HG03571 (cell line): ENCODE results near the gene TPCN1.

Source experiments
- ATAC-seq: cut with Tn5 transposase; IDR thresholded peaks from one replicate; pipeline ENCODE4 v1.9.1; 2021; ENCODE audit not compliant: unreplicated experiment

TPCN1 gene

GRCh38 chr12:113222730-113223531 is 1.7 kb downstream of the TPCN1 start:
- no peak for ATAC-seq

- no peak for ATAC-seq
Observed at GRCh38 chr12:113224955-113225354, 3.7 kb downstream of the TPCN1 start.

- ATAC-seq, result no peak
Observed at GRCh38 chr12:113226696-113227568, 5.7 kb downstream of the TPCN1 start.

GRCh38 chr12:113227686-113228391 is 6.6 kb downstream of the TPCN1 start:
- no peak for ATAC-seq

- no peak for ATAC-seq
Observed at GRCh38 chr12:113228394-113229028, 7.2 kb downstream of the TPCN1 start.

- no peak for ATAC-seq
Observed at GRCh38 chr12:113230315-113231234, 9.3 kb downstream of the TPCN1 start.

- ATAC-seq, result no peak
Observed at GRCh38 chr12:113231235-113232088, 10.2 kb downstream of the TPCN1 start.

GRCh38 chr12:113232089-113232839 is 11.0 kb downstream of the TPCN1 start:
- no peak for ATAC-seq

- peak; percentile 71 for ATAC-seq
Observed at GRCh38 chr12:113232840-113233585, 11.7 kb downstream of the TPCN1 start.

GRCh38 chr12:113233967-113234366 is 12.7 kb downstream of the TPCN1 start:
- no peak for ATAC-seq

- ATAC-seq, result no peak
Observed at GRCh38 chr12:113234483-113234882, 13.2 kb downstream of the TPCN1 start.

- no peak for ATAC-seq
Observed at GRCh38 chr12:113235976-113236375, 14.7 kb downstream of the TPCN1 start.

- ATAC-seq, result no peak
Observed at GRCh38 chr12:113236539-113237399, 15.5 kb downstream of the TPCN1 start.

GRCh38 chr12:113237748-113238147 is 16.5 kb downstream of the TPCN1 start:
- no peak for ATAC-seq

GRCh38 chr12:113238309-113238708 is 17.0 kb downstream of the TPCN1 start:
- no peak for ATAC-seq

GRCh38 chr12:113239288-113239771 is 18.1 kb downstream of the TPCN1 start:
- no peak for ATAC-seq
